GM19239 (cell line): ENCODE data around the gene OSBPL3.
"Not testable (repeated sequence)": the region's sequence is repeated elsewhere in the genome, so short reads cannot be mapped to it uniquely, and the experiment has no call there.

Experiments used
- DNase-seq: peaks from one replicate; pipeline ENCODE4 v3.0.0; 2011; ENCODE audit warnings: low spot score; ENCODE audit not compliant: insufficient read length
- FAIRE-seq: peaks from 2 replicates; lab custom pipeline; 2011; peaks lifted over from hg19 to GRCh38; lab: Jason Lieb, UNC

OSBPL3 gene

DNA sequence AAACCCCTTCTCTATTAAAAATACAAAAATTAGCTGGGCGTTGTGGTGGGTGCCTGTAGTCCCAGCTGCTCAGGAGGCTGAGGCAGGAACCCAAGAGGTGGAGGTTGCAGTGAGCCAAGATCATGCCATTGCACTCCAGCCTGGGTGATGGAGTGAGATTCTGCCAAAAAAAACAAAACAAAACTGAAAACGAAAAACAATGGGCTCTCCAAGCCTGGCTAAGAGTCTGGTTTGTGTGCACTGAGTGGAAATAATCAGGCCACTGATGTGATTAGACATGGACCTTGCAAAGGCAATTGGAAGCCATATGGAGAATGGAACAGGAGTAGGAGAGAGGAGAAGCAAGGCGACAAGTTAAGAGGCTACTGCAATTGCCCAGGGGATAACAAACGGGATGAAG is 162.6 kb downstream of the OSBPL3 start:
- FAIRE-seq: no peak
- DNase-seq: no peak

DNA sequence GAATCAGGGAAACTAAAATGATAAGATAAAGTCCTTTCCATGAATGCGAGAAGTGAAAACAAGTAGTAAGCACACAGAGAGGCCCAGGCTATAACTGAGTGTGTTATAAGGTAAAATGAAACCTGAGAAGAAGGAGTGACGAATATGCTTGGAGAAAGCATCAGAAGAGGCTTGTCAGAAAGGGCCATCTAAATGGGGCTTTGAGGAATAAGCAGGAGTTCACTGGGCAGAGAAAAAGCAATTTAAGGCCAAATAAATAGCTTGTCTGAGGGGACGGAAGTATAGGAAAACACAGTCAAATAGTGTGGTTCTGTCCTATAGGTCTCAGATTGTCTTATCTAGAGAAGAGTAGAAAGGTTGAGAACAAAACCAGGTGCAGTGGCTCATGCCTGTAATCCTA is 163.1 kb downstream of the OSBPL3 start:
- no peak for FAIRE-seq

DNA sequence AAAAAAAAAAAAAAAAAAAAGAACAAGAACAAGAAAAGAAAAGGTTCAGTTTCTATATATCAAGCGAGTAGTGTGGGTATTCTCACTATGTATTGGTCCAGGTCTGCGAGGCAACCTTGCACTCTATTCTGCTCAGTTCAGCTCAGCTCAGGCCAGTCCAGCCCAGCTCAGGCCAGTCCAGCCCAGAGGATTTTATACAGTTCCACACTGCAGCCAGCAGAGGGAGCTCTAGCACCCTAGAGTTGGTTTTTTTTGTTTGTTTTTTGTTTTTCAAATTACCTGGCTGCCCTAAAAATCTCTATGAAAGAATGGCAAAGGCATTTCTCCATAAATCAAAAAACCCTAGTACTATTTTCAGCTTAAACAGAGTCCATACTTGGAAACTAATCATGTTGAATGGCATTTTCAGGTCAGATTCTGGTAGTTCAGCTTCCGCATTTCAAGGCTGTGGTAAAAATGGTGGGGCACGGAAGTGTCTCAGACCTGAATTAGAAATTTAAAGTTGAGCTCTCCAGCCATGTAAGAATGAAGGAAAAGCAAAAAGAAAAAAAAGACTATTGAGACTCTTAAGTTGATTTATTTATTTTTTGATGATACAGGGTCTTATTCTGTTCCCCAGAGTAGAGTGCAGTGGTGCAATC is 167.6 kb downstream of the OSBPL3 start:
- DNase-seq (peak; percentile 35), FAIRE-seq (peak; percentile 86)

More for the DNA sequence above, 163.1 kb downstream of the OSBPL3 start:
- DNase-seq: no peak

DNA sequence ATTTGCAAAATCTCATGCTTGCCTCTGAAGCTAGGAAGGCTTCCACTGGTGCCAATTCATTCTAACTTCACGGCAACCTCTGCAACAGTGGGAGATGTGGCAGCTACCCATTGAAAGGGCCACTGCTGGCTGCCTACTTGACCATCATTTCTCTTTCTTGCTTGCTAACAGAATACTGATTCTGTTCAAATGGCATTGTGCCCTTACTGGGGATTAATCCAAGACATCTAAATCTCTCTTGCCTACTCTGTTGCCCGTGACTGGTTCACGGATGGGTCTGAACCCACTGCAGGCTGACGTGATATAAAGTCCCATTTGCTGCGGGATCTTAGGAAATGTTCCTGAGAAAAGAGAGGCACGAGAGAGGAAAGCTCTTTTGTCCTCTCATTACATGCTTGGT is 171.5 kb downstream of the OSBPL3 start:
- no peak for FAIRE-seq

GRCh38 chr7:24802300-24802699 is 177.7 kb downstream of the OSBPL3 start:
- no peak for DNase-seq
- FAIRE-seq: no peak

More for the DNA sequence above, 171.5 kb downstream of the OSBPL3 start:
- DNase-seq: no peak

DNA sequence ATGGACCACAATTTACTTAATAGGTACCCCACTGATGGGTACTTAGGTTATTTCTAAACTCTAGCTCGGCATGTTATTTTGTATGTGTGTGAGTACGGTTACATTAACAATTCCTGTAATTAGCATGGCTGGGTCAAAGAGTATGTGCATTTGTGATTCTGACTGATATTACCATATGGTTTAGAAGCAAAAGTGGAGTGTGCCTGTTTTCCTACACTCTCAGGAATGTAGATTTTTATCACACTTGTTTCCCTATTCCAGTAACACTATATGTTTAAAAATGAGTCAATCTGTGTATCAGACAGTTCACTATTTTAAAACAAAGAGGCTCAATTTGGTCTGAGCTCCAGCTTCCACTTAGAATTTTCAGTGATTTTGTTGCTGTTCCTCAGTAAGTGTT is 178.1 kb downstream of the OSBPL3 start:
- no peak for DNase-seq
- FAIRE-seq: no peak

- no peak for FAIRE-seq
Observed at GRCh38 chr7:24800667-24801066, 179.3 kb downstream of the OSBPL3 start.

DNA sequence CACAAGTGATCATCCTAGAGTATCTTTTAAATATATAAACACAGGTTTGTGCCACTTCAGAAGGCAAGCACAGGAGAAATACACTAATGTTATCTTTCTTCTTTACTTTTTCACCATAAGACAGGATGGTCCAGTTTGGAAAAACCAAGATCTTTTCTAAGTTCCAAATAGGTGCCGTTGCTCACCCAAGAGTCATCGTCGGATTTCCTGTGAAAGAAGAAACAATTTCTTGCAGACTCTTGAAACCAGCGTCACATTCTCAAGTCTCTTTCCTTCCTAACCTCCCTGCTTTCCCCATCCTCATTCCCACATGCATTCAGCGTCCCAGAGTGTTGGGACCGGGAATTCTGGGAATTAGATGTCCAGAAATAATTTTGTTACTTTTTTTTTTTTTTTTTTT is 179.9 kb downstream of the OSBPL3 start:
- FAIRE-seq (no peak), DNase-seq (no peak)

More at GRCh38 chr7:24800667-24801066, 179.3 kb downstream of the OSBPL3 start:
- DNase-seq: no peak

- DNase-seq (no peak), FAIRE-seq (no peak)
Observed at GRCh38 chr7:24799506-24799905, 180.5 kb downstream of the OSBPL3 start.

- no peak for FAIRE-seq
- DNase-seq: no peak
Observed at GRCh38 chr7:24798261-24798660, 181.7 kb downstream of the OSBPL3 start.

- no peak for FAIRE-seq
- DNase-seq: no peak
Observed at GRCh38 chr7:24797270-24797669, 182.7 kb downstream of the OSBPL3 start.

DNA sequence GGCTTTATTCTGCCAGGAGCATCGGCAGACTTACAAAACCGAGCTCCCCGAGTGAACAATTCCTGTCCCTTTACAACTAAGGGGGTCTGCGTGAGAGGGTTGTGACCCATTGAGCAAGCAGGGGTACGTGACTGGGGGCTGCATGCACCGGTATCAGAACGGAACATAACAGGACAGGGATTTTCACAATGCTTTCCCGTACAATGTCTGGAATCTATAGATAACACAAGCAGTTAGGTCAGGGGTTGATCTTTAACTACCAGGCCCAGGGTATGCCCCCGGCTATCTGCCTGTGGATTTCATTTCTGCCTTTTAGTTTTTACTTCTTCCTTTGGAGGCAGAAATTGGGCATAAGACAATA is 184.6 kb downstream of the OSBPL3 start:
- DNase-seq (no peak), FAIRE-seq (no peak)

DNA sequence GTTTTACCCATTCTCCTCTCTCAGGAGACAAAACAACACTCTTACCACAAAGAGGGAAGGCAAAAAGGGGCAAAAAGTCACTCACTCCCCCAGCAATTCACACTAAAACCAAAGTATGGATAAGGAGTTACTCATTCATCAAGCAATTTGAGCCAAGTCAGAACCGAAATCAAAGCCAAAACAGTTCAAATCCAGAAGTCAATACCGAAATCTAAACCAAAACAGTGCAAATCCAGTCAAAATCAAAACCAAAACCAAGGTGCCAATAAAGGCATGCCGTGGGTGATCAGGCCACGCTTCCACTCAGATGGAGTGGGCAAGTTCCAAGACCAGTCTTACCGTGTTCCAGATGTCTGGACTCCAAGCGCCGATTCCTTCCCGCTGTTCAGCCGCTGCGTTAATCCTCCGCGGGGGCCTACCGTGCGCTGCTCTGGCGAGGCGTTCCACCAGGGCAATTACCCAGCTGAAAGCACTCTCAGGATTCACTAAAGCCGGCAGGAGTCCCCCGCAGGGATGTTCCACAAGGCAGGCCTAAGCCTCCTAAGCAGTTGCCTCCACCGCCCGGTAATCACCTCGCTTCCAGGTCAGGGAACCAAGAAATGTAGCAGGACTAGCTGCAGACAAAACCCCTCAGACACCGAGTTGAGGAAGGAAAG is 185.1 kb downstream of the OSBPL3 start:
- peak; percentile 64 for FAIRE-seq
- DNase-seq: not testable (repeated sequence)

- FAIRE-seq: no peak
- no peak for DNase-seq
Observed at GRCh38 chr7:24793982-24794648, 185.9 kb downstream of the OSBPL3 start.

GRCh38 chr7:24788961-24789576 is 190.9 kb downstream of the OSBPL3 start:
- no peak for DNase-seq

GRCh38 chr7:24788075-24788474 is 191.9 kb downstream of the OSBPL3 start:
- no peak for DNase-seq
- no peak for FAIRE-seq

More at GRCh38 chr7:24788961-24789576, 190.9 kb downstream of the OSBPL3 start:
- no peak for FAIRE-seq

DNA sequence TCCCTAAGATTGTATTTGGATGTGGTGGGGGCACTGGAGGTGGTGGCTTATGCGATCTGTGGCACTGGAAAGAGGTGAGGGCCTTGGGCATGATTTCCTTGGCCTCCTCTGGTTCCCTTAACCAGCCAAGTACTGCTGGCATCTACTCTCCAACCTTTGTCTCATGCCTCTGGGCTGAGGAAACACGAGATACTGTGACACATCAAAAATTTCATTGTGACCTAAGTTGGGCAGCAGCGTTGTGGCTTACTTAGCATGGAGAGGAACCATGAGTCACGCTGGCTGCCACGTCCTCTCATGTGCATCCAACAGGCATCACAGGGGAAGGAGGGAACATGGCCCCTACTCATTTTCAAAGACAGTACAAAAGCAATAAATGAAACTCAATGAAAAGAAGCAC is 193.0 kb downstream of the OSBPL3 start:
- DNase-seq: no peak
- peak; percentile 71 for FAIRE-seq

DNA sequence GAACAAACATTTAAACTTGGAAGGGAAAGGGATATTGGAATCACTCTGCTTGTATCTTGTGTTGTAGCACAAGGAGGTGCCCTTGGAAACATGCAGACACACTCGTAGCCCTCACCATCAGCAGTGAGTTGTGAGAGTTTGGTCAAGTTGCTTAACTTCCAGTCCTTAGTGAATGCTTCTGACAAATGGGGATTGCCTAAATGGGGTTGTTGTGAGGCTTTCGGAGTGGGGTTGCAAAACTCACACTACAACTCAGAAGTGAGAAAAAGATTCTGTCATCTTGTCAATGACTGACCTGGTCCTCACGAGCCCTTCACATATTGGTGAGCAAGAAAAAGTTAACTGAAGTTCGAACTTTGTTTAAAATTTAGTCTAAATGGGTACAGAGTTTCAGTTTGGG is 193.7 kb downstream of the OSBPL3 start:
- FAIRE-seq (no peak), DNase-seq (no peak)

DNA sequence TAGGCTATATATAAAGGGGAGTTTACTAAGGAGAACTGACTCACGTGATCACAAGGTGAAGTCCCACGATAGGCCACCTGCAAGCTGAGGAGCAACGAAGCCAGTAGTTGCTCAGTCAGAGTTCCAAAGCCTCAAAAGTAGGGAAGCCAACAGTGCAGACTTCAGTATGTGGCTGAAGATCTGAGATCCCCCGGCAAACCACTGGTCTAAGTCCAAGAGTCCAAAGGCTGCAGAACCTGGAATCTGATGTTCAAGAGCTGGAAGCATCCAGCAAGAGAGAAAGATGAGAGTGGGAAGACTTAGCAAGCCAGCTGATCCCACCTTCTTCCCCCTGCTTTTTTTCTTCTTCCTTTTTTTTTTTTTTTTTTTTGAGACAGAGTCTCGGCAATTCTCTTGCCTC is 195.7 kb downstream of the OSBPL3 start:
- DNase-seq (no peak), FAIRE-seq (no peak)

GRCh38 chr7:24783698-24784097 is 196.3 kb downstream of the OSBPL3 start:
- FAIRE-seq (no peak), DNase-seq (no peak)

DNA sequence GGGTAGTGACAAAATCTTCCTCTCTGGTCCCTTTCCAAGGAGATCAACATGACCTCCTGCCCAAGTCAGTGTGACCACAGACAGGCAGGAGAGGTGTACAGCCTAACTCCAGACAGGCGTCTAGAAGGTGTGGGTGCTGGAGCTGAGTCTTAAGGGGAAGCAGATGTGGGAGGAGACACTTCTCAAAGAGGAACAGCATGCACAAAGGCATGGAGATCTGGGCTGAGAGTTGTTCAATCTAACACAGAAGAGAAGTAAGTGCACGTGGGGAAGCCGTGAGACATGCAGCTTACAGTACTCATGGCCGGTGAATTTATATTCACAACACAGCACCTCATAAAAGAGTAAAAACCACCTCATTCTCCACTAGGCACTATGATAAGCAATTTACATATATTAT is 198.9 kb downstream of the OSBPL3 start:
- FAIRE-seq: no peak

More for the DNA sequence above, 198.9 kb downstream of the OSBPL3 start:
- DNase-seq: no peak
